ENCODE results near the gene TOMM22.

GRCh38 chr22:38656256-38657044, 25.3 kb upstream of the TOMM22 start, which contains the start of the genes CBY1 and FAM227A:
- peak in 1 of 3 experiments; percentile 4 for TF ChIP-seq CTCF (IDR thresholded peaks at IDR 0.05)
- no peak for TF ChIP-seq POLR2A (IDR thresholded peaks at IDR 0.05)
